Stimulated activated CD8-positive, alpha-beta memory T cell treated with anti-CD3 and anti-CD28 coated beads, Interleukin-2, amount 100 ng/mL, for 48 hours (primary cell): ENCODE measurements around the gene MAST4.

Experiments
- DNase-seq, 2 donors: peaks; one replicate each; pipeline ENCODE4 v3.0.0-alpha.2; 2020; ENCODE audit warnings: low read depth in 2 of 2

The MAST4 gene

DNA sequence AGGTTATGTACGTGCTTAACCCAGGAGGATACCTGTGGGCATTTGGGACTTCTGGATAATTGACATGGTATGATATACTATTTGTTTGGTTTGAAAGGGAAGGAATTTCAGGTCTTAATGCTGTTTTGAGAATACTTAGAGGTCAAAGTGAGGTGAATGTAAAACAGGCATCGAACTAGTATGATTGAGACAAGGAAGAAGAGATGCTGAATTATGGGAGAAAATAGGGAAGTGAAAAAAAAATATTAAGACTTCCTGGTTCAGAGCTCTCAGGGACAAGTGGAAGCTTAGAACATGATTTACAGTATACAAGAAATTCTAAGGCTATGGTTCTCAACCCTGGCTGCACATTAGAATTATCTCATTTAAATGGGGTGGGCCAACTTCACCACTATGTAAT, 485.1 kb downstream of the MAST4 start:
- DNase-seq = no peak

DNA sequence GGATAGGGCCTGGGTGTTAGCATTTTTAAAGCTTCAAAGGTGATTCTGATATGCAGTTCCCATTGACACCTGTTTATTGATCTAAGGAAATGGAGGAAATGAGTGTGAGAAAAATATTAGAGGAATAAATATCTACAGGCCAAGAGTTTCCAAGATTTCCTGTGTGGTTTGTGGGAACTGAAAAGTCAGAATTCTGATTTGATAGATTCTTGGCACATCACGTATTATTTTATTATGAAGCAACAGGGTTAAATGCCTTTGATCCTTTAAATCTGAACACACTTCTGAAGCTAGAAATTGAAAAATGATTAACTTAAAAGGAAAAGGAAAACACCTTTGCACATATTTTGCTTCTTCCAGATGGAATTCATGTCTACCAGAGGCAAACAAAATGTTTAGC, 486.7 kb downstream of the MAST4 start:
- DNase-seq = no peak

GRCh38 chr5:67085616-67086015, 489.4 kb downstream of the MAST4 start:
- DNase-seq = no peak

DNA sequence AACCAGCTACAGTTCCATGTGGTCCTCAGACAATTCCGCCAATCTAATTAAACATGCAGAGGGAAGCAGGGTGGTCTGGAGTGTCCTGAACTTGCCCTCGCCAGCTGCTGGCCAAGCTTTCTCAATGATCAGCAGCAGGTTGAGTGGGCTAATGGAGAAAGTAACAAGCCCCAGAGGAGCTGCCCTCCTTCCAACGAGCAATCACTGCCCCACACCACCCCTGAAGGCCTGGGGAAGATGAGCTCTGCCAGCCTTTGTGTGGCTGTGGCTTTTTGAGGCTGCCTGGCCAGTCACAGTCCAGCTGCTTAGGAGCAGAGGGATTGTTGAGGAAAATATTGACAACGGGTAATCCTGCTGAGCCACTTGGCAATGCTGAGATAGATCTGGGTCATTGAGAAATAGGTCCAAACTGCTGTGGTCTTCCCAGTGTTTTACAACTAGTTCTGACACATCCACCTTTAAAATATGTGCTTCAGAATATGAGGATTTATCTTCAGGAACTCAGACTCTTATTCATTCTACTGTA, 493.1 kb downstream of the MAST4 start:
- no peak for DNase-seq

GRCh38 chr5:67090040-67090439, 493.8 kb downstream of the MAST4 start:
- DNase-seq = no peak

DNA sequence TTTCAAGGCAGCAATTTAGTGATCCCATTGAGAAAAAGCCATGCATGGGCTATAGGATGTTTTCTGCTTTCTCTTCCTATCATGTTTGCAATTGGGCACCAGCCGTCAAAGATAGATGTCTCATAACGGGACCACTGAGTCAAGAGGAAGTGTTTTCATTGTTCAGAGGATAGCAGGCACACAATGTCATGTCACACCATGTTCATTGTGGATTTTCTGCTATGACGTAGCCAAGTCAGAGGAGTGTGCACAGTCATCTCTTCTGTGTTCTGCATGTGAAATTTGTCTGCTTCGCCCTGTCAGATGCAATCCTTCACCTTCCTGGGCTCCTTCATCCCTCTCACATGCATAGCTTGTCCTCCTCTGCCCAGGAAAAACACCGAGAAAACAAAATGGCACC, 494.4 kb downstream of the MAST4 start:
- DNase-seq = no peak

DNA sequence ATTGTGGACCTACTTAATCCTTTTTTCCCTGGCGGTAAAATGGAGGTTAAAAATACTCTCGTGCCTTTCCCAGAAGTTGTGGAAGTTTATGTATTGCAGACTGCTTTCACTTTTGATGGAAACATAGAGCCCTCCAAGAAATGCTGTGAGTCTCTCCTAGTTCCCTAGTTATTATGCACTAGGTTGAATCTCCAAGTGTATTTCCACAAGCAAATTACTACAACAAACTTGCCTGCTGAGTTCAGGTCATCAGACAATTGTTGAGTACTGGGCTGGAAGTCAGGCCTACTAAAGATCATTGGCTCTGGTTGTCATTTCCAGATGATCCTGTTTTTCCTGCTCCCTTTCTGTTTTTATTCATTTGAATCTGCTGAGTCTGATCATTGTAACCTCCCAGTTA, 496.3 kb downstream of the MAST4 start:
- DNase-seq = no peak

GRCh38 chr5:67093279-67093678, 497.1 kb downstream of the MAST4 start:
- no peak for DNase-seq

- no peak for DNase-seq
These were observed 498.5 kb downstream of the MAST4 start for GRCh38 chr5:67094476-67095300.

- no peak for DNase-seq
These were observed 499.4 kb downstream of the MAST4 start for GRCh38 chr5:67095346-67096171.

DNA sequence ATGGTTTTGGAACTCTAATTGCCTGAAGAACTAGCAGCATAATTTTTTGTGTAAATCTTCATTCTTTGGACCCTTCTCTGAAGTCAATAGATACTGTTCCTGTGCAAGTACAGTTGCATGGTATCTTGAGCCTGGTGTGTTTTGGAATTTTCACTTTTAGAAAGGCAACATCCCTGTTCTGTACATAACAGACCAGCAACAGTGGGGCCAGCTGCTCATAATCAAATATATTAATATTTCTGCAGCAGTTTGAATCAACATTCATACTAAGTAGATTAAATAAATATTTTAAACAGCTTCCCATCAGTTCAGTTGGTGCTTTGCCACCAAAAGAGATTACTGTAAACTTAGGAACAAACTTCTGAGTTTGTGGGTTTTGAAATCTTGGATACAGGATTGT, 502.5 kb downstream of the MAST4 start:
- DNase-seq = no peak

DNA sequence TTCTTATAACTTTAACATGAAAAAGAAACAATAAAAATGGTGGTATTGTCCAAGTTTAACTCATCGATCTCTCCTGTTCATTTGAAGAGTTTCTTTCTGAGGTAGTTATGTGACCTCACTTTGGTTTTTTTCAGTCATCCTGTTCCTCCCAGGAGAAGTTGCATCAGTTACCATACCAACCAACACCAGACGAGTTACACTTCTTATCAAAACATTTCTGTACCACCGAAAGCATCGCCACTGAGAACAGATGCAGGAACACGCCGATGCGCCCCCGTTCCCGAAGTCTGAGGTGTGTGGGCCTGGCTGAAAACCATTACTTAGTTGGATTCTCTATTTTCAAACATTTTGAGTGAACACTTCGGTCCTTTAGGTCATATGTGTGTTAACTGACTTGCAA, 504.1 kb downstream of the MAST4 start:
- peak in 1 of 2 donors; percentile 22 for DNase-seq

GRCh38 chr5:67102708-67103107, 506.5 kb downstream of the MAST4 start:
- no peak for DNase-seq

DNA sequence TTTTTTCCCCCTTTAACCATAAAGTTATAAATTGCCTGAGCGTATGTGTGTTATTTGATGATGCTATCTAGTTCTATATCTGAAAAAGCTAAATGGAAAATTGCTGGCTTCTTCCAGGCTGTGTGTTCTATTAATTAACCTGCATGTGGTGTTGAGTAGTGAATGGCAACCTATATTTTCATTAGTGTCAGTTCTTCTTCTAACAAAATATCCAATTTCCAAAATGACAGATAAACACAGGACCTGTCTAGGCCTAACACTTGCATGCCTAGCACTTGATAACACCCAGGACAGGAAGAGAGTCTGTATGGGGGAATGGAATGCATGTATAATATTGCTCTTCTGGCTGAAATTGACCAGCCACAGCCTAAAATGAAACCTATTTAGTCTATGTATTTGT, 508.7 kb downstream of the MAST4 start:
- DNase-seq = no peak

- DNase-seq = no peak
These were observed 509.1 kb downstream of the MAST4 start for GRCh38 chr5:67105270-67105669.

DNA sequence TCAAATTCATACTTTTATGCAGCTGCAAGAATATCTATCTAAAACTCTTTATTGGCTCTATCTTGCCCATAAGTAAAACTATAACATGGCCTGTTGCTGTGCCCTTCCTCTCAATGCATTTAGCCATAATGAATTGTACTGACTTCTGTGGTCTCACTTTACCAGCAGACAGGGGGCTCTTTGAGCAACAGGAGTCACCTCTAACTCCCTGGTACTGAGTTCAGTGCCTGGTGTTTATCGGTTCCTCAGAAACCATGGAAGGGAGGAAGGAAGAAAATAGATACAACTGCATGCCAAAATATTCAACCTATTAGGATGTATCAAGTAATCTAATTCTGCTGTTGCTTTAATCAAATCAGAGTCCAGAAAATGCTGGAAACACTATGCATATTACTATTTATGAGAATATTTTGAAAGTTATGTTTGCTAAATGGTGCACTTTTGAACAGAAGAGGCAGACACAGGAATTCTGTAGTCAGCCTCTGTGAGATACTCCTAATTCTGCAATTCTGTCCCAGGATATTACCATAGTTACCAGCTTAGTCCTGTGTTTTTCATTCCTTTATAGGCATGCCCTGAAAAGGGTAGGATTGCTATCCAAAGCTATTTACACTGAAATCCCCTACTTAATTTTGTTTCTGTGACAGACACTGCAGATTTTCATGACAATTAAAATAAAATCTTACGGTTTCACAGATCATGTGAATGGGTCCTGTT, 510.6 kb downstream of the MAST4 start:
- DNase-seq = no peak

DNA sequence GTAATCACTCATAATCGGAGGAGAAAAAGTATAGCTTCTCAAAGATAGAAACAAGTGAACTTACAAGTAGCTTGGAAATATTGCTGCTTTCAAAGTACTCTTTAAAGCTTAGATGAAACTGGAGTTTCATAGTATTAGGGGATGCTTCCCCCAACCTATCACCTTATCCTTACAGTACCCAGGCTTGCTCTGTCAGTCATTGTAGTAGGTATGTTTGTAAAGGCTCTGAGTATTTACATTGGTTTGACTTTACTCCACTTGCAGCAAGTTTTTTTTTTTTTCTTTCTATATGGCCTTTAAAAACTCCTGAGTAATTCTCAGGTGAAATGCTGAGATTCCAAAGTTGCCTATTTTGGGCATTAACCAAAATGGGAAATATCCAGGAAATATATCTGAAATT, 515.6 kb downstream of the MAST4 start:
- DNase-seq = no peak

DNA sequence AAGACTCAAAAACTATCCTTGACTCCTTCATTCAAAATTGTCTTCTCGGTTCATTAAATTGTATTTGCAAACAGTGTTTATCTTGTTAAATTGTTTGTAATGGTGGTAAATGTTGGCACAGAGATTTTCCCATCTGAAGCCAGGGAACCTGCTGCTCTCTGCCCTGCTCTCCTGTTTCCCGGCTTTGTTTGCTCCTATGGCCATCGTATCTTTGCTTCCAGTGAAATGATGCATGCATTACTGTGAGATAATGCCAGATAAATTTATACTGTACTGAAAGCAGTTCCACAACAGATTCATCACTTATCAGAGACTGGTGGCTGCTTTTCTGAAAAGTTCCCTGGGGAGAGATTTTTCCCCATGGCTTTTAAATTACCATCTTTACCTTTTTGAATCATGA, 519.1 kb downstream of the MAST4 start:
- no peak for DNase-seq

- DNase-seq = no peak
These were observed 519.6 kb downstream of the MAST4 start for GRCh38 chr5:67115817-67116216.

- DNase-seq = no peak
These were observed 521.9 kb downstream of the MAST4 start for GRCh38 chr5:67118050-67118620.

- DNase-seq = no peak
These were observed 522.8 kb downstream of the MAST4 start for GRCh38 chr5:67119010-67119409.

- DNase-seq = no peak
These were observed 523.8 kb downstream of the MAST4 start for GRCh38 chr5:67120032-67120431.
